ENCODE results near the gene GORASP1.

GRCh38 chr3:39088889-39089288 lies 18.5 kb downstream of the GORASP1 start:
- TF ChIP-seq POLR2A (IDR thresholded peaks at IDR 0.05; ENCODE audit: control extremely low read depth in 1 of 2, low read depth in 2 of 2, low read length in 2 of 2) (no peak), SIN3A (conservative IDR thresholded peaks at IDR 0.05 in 1 of 2, IDR thresholded peaks at IDR 0.05 in 1 of 2; ENCODE audit: low read depth in 1 of 2, low read length in 2 of 2) (no peak), USF2 (IDR thresholded peaks at IDR 0.05; ENCODE audit: low read length) (no peak), CTCF (IDR thresholded peaks at IDR 0.05; ENCODE audit: control extremely low read depth in 1 of 3, insufficient read depth in 1 of 3, low read depth in 1 of 3, low read length in 3 of 3) (no peak), MAX (IDR thresholded peaks at IDR 0.05) (no peak), SP2 (IDR thresholded peaks at IDR 0.05; ENCODE audit: low read length) (no peak), CHD2 (IDR thresholded peaks at IDR 0.05; ENCODE audit: low read length) (no peak), TEAD4 (IDR thresholded peaks at IDR 0.05; ENCODE audit: low read depth, low read length) (no peak), EP300 (IDR thresholded peaks at IDR 0.05; ENCODE audit: borderline replicate concordance in 1 of 2, low read depth in 2 of 2, low read length in 2 of 2) (no peak), TBP (IDR thresholded peaks at IDR 0.05; ENCODE audit: low read depth, low read length) (no peak), CEBPB (IDR thresholded peaks at IDR 0.05; ENCODE audit: low read depth, low read length) (no peak), EGR1 (IDR thresholded peaks at IDR 0.05; ENCODE audit: borderline replicate concordance, low read depth, low read length) (no peak), RBBP5 (IDR thresholded peaks at IDR 0.05; ENCODE audit: borderline replicate concordance, low read depth, low read length) (no peak), EZH2 (IDR thresholded peaks at IDR 0.05; ENCODE audit: low read depth, low read length, severe bottlenecking) (no peak)

Data from H1 (cell line).